AG09319 (cell line): ENCODE measurements around the gene GALNT4.

ENCODE experiments used
- DNase-seq: peaks from one replicate; pipeline ENCODE4 v3.0.0-alpha.2; 2010; ENCODE audit warnings: low read depth; ENCODE audit errors: extremely low read depth
- TF ChIP-seq, protein P1 (sequence below): IDR thresholded peaks from 2 replicates; pipeline ENCODE4 v1.5.1; 2011; ENCODE audit warnings: low read depth, mild to moderate bottlenecking, inconsistent platforms, low read length, moderate library complexity

The GALNT4 gene

GRCh38 chr12:89565002-89565401, 40.4 kb upstream of the GALNT4 start:
- TF ChIP-seq, protein P1, sequence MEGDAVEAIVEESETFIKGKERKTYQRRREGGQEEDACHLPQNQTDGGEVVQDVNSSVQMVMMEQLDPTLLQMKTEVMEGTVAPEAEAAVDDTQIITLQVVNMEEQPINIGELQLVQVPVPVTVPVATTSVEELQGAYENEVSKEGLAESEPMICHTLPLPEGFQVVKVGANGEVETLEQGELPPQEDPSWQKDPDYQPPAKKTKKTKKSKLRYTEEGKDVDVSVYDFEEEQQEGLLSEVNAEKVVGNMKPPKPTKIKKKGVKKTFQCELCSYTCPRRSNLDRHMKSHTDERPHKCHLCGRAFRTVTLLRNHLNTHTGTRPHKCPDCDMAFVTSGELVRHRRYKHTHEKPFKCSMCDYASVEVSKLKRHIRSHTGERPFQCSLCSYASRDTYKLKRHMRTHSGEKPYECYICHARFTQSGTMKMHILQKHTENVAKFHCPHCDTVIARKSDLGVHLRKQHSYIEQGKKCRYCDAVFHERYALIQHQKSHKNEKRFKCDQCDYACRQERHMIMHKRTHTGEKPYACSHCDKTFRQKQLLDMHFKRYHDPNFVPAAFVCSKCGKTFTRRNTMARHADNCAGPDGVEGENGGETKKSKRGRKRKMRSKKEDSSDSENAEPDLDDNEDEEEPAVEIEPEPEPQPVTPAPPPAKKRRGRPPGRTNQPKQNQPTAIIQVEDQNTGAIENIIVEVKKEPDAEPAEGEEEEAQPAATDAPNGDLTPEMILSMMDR, result no peak
- DNase-seq, result no peak

- TF ChIP-seq, protein P1, result no peak
- DNase-seq, result no peak
Measured at GRCh38 chr12:89559753-89560152, 35.2 kb upstream of the GALNT4 start.

GRCh38 chr12:89556976-89557375, 32.4 kb upstream of the GALNT4 start:
- TF ChIP-seq, protein P1, result no peak
- no peak for DNase-seq

- DNase-seq, result no peak
- TF ChIP-seq, protein P1, result no peak
Measured at GRCh38 chr12:89552376-89552775, 27.8 kb upstream of the GALNT4 start.

DNA sequence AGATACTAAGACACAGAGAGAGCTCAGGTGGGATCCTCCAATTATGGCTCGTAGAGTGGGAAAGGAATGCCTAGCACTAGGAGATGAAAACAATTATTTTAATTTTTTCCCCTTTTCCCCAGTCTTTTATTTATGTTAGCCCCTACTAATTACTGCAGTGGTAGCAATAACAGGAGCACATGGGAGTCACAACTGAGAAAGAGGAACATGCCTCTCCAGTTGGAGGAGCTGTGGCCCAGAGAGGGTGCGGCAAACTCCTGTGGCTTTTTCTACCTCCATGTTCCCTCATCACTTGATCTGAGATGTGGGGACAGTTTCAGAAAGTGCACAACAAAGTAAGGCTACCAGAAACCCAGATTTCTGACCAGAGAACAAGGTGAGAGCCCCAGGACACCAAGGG, 27.2 kb upstream of the GALNT4 start:
- TF ChIP-seq, protein P1, result no peak

GRCh38 chr12:89547101-89547500, 22.5 kb upstream of the GALNT4 start:
- TF ChIP-seq, protein P1, result no peak
- no peak for DNase-seq

More for the DNA sequence above, 27.2 kb upstream of the GALNT4 start:
- no peak for DNase-seq

- TF ChIP-seq, protein P1, result no peak
Measured at GRCh38 chr12:89546151-89546550, 21.6 kb upstream of the GALNT4 start.

More at GRCh38 chr12:89546151-89546550, 21.6 kb upstream of the GALNT4 start:
- no peak for DNase-seq
